HS-27A (cell line): ENCODE results near the gene ZPBP2.
"Not testable (repeated sequence)": the region's sequence is repeated elsewhere in the genome, so short reads cannot be mapped to it uniquely, and the experiment has no call there.

ENCODE experiments used
- DNase-seq: peaks from one replicate; pipeline ENCODE4 v3.0.0-alpha.2; 2012; ENCODE audit warnings: low read depth, missing footprints

The ZPBP2 gene

GRCh38 chr17:39867880-39868553, at the start of gene ZPBP2:
Gene ZPBP2 (plus strand): TSS chr17:39868202. CDS start chr17:39868355, 153 bp downstream.
- no peak for DNase-seq

DNA sequence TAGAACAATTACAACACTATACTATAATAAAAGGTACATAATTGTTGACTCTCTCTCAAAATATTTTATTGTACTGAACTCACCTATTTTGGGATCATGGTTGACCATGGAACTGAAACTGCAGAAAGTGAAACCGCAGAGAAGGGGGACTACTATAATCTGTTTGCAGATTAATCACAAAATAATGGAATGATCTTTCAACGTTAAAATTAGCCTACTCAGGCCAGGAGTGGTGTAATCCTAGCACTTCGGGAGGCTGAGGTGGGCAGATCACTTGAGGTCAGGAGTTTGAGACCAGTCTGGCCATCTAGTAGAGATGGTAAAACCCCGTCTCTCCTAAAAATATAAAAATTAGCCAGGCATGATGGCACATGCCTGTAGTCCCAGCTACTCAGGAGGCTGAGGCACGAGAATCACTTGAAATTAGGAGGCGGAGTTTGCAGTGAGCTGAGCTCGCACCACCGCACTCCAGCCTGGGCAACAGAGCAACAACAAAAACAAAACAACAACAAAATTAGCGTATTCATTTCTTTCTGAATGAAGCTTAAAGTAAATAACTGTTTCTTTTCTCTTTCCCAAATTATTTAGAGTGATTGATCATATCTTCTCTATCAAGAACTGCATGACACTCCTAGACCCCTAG, 49.5 kb upstream of the ZPBP2 start:
- no peak for DNase-seq

- DNase-seq: no peak
These were observed 47.5 kb upstream of the ZPBP2 start for GRCh38 chr17:39820541-39820940.

GRCh38 chr17:39820987-39821386, 47.0 kb upstream of the ZPBP2 start:
- DNase-seq: no peak

GRCh38 chr17:39822051-39822451, 46.0 kb upstream of the ZPBP2 start:
- DNase-seq: no peak

- no peak for DNase-seq
These were observed 44.5 kb upstream of the ZPBP2 start for GRCh38 chr17:39823407-39824054.

- no peak for DNase-seq
These were observed 41.7 kb upstream of the ZPBP2 start for GRCh38 chr17:39826334-39826733.

DNA sequence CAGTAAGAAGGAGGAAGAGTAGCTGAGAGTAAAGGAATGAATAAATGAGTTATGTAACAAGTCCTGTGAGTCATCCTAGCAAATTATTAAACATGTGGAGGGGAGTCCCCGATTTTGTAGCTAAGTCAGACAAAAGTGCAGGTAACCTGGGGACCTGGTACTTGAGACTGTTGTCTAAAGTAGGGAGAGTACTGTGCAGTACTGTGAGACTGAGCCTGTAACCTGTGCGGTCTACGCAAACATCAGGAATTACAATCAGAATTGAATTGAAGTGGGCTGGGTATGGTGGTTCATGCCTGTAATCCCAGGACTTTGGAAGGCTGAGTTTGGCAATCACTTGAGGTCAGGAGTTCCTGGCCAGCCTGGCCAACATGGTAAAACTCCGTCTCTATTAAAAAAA, 39.6 kb upstream of the ZPBP2 start:
- DNase-seq: no peak

DNA sequence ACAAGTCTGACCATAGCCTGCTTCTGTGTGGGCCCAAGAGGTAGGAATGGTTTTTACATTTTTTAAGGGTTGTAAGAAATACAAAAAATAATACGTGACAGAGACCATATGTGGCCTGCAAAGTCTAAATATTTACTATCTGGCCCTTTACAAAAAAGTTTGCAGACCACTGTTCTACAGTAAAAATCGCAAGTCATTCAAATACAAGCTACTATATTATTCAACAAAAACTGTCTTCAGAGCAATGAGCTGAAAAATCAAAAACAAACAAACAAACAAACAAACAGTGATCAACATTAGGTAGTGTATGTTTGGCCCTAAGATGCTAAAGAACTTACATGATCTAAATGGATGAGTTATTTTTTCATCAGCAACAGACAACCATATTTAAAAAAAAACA, 36.4 kb upstream of the ZPBP2 start:
- DNase-seq: no peak

DNA sequence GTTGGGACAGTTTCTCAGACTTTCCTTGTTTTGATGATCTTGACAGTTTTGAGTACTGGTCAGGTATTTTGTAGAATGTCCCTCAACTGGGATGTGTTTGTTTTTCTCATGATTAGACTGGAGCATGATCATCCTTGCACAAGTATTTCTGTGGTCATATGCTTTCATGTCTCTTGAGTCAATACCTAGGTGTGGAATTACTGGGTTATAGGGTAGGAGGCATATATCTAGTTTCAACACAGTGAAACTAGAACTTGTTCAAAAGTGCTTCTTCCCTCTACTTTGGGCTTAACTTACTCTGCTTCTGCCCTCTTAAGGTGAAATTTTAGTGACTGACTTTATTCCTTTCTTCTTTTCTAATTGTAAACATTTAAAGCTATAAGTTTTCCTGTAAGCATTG, 34.0 kb upstream of the ZPBP2 start:
- DNase-seq: no peak

DNA sequence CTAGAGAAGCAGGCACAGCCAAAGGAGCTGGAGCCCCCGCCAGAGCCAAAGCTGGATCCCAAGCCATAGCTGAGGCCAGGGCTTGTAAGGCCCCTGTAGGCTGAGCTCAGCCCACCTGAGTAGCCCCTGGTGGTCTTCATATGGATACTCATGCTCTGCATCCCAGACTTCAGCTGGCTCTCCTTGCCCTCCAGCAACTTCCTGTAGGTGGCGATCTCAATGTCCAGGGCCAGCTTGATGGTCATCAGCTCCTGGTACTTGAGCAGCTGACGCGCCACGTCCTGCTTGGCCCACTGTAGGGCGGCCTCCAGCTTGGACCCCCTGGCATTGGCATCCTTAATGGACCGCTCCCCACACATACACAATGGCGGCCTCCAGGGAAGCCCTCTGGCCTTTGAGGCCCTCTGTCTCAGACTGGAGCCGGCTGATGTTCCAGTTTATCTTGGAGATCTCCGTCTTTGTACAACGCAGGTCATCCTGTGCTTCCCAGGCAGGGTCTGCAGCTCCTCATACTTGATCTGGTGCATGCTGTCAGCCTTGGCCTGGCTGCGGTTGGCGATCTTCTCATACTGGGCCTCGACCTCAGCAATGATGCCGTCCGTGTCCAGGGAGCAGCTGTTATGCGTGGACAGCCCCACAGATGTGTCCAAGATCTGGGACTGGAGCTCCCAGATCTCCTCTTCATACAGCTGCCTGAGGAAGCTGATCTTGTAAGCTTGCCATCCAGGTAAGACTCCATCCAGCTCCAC, 32.8 kb upstream of the ZPBP2 start:
- no peak for DNase-seq

DNA sequence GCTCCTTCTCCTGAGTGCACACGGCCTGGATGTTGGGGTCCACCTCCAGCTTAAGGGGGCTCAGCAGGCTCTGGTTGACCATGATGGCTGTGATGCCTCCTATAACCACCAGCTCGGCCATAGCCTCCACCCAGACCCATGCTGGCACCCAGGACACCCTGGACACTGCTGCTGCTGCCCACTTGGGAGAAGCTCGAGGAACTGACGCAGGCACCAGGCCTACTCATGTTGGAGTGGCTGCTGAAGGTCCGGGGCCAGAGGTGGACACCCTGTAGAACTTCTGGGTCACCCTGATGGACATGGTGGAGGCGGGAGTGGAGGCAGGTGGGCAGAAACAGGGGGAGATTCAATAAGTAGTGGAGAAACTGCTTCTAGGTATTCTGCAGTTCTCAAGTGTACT, 31.9 kb upstream of the ZPBP2 start:
- DNase-seq: no peak

DNA sequence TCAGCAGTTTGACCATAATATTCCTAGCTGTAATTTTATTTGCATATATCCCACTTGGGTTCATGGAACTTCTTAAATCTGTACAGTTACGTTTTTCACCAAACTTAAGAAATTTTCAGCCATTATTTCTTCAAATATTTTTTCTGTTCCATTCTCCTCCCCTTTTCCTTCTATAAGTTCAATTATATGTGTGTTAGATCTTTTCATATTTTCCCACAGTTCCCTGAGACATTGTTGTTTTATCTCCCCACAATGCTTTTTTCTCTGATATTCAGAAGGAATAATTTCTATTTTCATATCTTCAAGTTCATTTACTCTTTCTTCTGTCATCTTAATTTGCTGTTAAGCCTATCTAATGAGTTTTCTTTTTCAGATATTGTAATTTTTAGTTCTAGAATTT, 29.9 kb upstream of the ZPBP2 start:
- no peak for DNase-seq

- DNase-seq: no peak
These were observed 29.2 kb upstream of the ZPBP2 start for GRCh38 chr17:39838784-39839183.

DNA sequence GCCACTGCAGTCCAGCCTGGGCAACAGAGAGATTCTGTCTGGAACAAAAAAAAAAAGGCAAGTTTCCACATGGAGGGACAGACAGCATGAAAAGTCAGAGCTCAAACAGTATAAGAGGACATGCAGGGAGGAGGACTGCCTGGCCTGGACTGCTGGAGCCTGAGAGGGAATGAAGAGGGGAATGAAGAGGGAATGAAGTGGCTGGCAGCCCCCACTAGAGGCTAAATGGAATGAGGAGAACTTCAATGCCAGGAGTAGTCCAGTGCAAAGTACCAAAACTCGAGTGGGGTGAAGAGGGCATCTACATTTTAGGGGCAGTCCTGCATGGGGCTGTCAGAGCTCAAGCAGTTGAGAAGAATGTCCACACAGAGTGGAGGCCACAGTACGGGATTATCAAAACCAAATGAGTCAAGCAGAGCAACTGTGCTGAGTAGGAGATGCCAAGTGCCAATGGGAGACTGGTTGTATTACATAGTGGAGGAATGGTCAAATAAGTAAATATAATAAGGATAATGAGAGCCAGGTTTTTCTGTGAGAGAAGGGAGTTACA, 26.8 kb upstream of the ZPBP2 start:
- DNase-seq: no peak

DNA sequence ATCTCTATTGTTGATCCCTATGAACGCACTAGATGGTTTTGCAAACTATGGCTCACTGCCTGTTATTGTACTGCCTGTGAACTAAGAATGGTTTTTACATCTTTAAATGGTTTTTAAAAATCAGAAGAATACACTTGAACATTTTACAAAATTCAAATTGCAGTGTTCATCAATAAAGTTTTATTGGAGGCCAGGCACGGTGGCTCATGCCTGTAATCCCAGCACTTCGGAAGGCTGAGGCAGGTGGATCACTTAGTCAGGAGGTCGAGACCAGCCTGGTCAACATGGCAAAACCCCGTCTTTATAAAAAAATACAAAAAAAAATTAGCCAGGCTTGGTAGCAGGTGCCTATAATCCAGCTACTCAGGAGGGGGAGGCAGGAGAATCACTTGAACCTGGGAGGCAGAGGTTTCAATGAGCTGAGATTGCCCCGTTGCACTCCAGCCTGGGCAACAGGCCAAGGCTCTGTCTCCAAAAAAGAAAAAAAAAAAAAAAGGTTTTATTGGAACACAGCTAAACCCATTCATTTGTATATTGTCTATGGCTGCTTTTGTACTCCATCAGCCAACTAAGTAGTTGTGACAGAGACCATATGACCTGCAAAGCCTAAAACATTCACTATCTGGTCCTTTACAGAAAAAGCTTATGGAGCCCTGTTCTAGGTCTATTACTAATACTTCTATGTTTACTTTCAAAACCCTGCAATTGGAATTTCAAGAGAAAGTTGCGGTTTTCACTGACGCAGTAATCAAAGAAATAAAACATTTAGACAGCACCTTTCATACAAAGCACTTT, 22.8 kb upstream of the ZPBP2 start:
- no peak for DNase-seq

- no peak for DNase-seq
These were observed 21.8 kb upstream of the ZPBP2 start for GRCh38 chr17:39846205-39846604.

DNA sequence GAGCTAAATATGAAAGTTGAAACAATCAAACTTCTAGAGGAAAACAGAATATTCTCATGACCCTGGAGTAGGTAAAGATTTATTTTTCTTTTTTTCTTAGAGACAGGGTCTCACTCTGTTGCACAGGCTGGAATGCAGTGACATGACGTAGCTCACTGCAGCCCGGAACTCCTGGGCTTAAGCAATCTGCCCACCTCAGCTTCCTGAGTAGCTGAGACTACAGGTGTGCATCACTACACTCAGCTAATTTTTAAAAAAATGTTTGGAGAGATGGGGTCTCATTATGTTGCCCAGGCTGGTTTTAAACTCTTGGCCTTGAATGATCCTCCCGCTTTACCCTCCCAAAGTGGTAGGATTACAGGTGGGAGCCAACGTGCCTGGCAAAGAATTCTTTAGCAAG, 19.4 kb upstream of the ZPBP2 start:
- DNase-seq: no peak

- DNase-seq: not testable (repeated sequence)
These were observed 17.8 kb upstream of the ZPBP2 start for GRCh38 chr17:39850186-39850585.

DNA sequence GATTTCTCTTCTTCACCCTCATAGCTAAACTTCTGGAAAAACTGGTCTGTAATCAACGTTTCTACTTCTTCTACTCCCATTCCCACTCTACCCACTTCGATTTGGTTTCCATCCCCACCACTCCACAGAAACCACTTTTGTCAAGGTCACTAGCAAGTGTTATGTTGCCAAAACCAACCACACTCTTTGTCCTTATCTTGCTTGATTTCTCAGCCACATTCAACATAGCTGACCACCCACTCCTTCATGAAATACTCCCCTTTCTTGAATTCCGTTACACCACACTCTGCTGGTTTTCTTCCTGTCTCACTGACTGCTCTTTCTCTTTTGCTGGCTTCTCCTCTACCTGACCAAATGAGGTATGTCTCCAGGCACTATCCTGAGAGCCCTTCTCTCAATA, 15.8 kb upstream of the ZPBP2 start:
- DNase-seq: no peak

GRCh38 chr17:39854909-39855308, 13.1 kb upstream of the ZPBP2 start:
- DNase-seq: no peak
